IMR-90 (cell line): ENCODE data around the gene KCNAB2.

ENCODE experiments used
- BHLHE40 ChIP-seq: fragments of 150-350 bp; IDR thresholded peaks from 2 replicates; pipeline ENCODE4 v1.6.1; 2016; ENCODE audit warnings: mild to moderate bottlenecking, low read depth, low read length
- CEBPB ChIP-seq: IDR thresholded peaks from 2 replicates; pipeline ENCODE4 v1.6.1; 2012; ENCODE audit warnings: low read depth, low read length, improper control_type of control experiment
- CHD1 ChIP-seq: IDR thresholded peaks from 2 replicates; pipeline ENCODE4 v1.6.1; 2012; ENCODE audit warnings: low read depth, low read length, improper control_type of control experiment
- CTCF ChIP-seq: conservative IDR thresholded peaks from 2 replicates; pipeline ENCODE4 v1.5.1; 2012; ENCODE audit warnings: mild to moderate bottlenecking, low read depth, low read length, improper control_type of control experiment
- ELK1 ChIP-seq: fragments of 150-350 bp; IDR thresholded peaks from 2 replicates; pipeline ENCODE4 v1.6.1; 2016; ENCODE audit warnings: low read depth, mild to moderate bottlenecking, low read length, moderate library complexity, borderline replicate concordance
- FOS ChIP-seq: fragments of 150-350 bp; IDR thresholded peaks from 2 replicates; pipeline ENCODE4 v1.6.1; 2016; ENCODE audit warnings: low read depth, low read length
- MAZ ChIP-seq: IDR thresholded peaks from 2 replicates; pipeline ENCODE4 v1.6.1; 2012; ENCODE audit warnings: low read depth, mild to moderate bottlenecking, low read length, improper control_type of control experiment, moderate library complexity, borderline replicate concordance
- MXI1 ChIP-seq: IDR thresholded peaks from 2 replicates; pipeline ENCODE4 v1.6.1; 2012; ENCODE audit warnings: low read depth, mild to moderate bottlenecking, low read length, moderate library complexity, borderline replicate concordance
- NFE2L2 ChIP-seq: fragments of 150-350 bp; IDR thresholded peaks from 2 replicates; pipeline ENCODE4 v1.6.1; 2016; ENCODE audit warnings: low read depth, mild to moderate bottlenecking, low read length
- POLR2A ChIP-seq: IDR thresholded peaks from 2 replicates; pipeline ENCODE4 v1.6.1; 2012; ENCODE audit warnings: mild to moderate bottlenecking, low read depth, low read length
- RAD21 ChIP-seq: IDR thresholded peaks from 2 replicates; pipeline ENCODE4 v1.6.1; 2012; ENCODE audit warnings: low read length, improper control_type of control experiment
- RFX5 ChIP-seq: IDR thresholded peaks from 2 replicates; pipeline ENCODE4 v1.8.0; 2012; ENCODE audit warnings: low read depth, mild to moderate bottlenecking, low read length, moderate library complexity
- USF2 ChIP-seq: fragments of 150-350 bp; IDR thresholded peaks from 2 replicates; pipeline ENCODE4 v1.6.1; 2017; ENCODE audit warnings: mild to moderate bottlenecking, antibody characterized with exemption, low read length, low read depth

- TF ChIP-seq POLR2A (no peak), FOS (no peak), CTCF (no peak), RAD21 (no peak), MAZ (no peak), MXI1 (no peak), NFE2L2 (no peak), CHD1 (no peak), CEBPB (no peak), USF2 (no peak), RFX5 (no peak), BHLHE40 (no peak), ELK1 (no peak)
Observed at GRCh38 chr1:6077506-6077905, 31.8 kb downstream of the KCNAB2 start.
